Heart left ventricle (tissue), 13 donors: ENCODE data around the gene RUSC2.

Experiments
- POLR2A ChIP-seq, 2 donors: fragments of 450-650 bp; IDR thresholded peaks; one replicate each; pipeline ENCODE4 v1.6.1; 2017; ENCODE audit warnings: antibody characterized with exemption in 2 of 2, mild to moderate bottlenecking in 2 of 2, moderate library complexity in 2 of 2
- TF ChIP-seq, protein P1 (sequence below), 12 donors: fragments of 200-600 bp; sonication (generic) in 4 of 12; IDR thresholded peaks; one replicate each; pipeline versions ENCODE4 v1.5.0 to v1.8.0; 2018 to 2022; ENCODE audit warnings: antibody characterized with exemption in 12 of 12, mild to moderate bottlenecking in 5 of 12
- donor health status: ischemic (EF 13 %, LVEDD 7.1; RV severe dilation, severe dysfunction).
- donor health status: DM: no; HTN: yes; CAD: no.
- donor health status: DM: no; HTN: no; CAD: no.
- donor health status: ischemic (EF 25% LVEDD 6.9; RV normal size, moderate dysfunction).
- donor health status: ischemic (EF 25% LVEDD 5.7; RV mildly dilated, moderate dysfunction).
- donor health status: ischemic (EF 35%, LVEDD 5.7; RV mildly dilated, moderate dysfunction).
- donor health status: nonischemic (EF 11% LVEDD 7.7; RV severe dilation, severe dysfunction).
- donor health status: DM: yes; HTN: yes; CAD: no.
- donor health status: PGD.
- donor health status: ischemic (EF 29% LVEDD 5.4; RV normal size, mild dysfunction).
- donor health status: nonischemic (EF 23%, LVEDD 6.1; RV moderate dilation, normal function).

DNA sequence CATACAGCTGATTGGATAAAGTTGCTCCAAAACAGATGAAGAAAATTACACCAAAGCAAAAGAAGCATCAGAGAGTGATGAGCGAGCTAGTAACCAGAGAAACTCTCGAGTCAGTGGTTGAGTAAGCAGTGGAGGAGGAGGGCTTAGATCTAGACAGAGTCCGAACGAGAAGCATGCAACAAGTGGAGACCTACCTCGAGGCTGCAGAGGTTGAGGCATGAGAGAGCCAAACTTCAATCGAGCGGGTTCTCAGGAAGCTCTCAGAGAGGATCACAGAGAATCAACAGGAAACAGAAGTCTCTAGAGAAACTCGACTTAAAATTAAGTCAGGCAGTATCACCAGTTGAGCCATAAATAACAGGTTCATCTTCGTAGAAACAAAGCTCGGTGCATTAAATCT is 6.1 kb downstream of the RUSC2 start:
- TF ChIP-seq, protein P1, sequence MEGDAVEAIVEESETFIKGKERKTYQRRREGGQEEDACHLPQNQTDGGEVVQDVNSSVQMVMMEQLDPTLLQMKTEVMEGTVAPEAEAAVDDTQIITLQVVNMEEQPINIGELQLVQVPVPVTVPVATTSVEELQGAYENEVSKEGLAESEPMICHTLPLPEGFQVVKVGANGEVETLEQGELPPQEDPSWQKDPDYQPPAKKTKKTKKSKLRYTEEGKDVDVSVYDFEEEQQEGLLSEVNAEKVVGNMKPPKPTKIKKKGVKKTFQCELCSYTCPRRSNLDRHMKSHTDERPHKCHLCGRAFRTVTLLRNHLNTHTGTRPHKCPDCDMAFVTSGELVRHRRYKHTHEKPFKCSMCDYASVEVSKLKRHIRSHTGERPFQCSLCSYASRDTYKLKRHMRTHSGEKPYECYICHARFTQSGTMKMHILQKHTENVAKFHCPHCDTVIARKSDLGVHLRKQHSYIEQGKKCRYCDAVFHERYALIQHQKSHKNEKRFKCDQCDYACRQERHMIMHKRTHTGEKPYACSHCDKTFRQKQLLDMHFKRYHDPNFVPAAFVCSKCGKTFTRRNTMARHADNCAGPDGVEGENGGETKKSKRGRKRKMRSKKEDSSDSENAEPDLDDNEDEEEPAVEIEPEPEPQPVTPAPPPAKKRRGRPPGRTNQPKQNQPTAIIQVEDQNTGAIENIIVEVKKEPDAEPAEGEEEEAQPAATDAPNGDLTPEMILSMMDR (IDR thresholded peaks at IDR 0.05) = no peak
- no peak for TF ChIP-seq POLR2A (IDR thresholded peaks at IDR 0.05)
